Measurements from ENCODE around the gene CDY2B. TPM values are rescaled to one million over a fixed set of nuclear protein-coding genes. Genes with fewer than 3 reads are reported as not detected.

The CDY2B gene, protein sequence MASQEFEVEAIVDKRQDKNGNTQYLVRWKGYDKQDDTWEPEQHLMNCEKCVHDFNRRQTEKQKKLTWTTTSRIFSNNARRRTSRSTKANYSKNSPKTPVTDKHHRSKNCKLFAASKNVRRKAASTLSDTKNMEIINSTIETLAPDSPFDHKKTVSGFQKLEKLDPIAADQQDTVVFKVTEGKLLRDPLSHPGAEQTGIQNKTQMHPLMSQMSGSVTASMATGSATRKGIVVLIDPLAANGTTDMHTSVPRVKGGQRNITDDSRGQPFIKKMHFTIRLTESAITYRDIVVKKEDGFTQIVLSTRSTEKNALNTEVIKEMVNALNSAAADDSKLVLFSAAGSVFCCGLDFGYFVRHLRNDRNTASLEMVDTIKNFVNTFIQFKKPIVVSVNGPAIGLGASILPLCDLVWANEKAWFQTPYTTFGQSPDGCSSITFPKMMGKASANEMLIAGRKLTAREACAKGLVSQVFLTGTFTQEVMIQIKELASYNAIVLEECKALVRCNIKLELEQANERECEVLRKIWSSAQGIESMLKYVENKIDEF
- not detected in 2 replicates for total RNA-seq

DNA sequence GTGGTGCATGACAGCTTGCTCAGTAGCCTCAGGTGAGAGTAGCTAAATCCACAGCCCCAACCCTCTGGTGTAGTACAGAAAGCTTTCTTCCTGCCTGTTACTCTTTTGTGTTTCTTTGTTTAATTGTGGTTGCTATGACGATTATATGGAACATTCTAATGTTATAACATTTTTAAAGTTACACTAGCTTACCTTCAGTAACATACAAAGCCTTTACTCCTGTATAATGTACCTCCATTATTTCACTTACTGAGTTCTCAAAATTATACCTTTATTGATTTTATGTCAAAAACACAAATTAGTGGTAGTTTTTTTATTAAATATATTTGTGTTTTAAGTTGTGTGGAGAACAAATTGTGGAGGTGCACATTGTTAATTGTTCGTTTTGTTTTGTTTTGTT is at the start of gene CDY2B:
Gene CDY2B (minus strand): TSS at position 101 of the 400 bp plus-strand sequence. CDS start 328 bp downstream, outside the sequence.

Other genes with a start within 250 kb of the CDY2B start
- gene CDY2A, start 145.6 kb upstream of the CDY2B start, total RNA-seq = not detected in 2 replicates

Data from mammary microvascular endothelial cell (primary cell).